Ascending aorta (tissue), 2 donors: ENCODE measurements around the gene CDH5. TPM values are rescaled to one million over a fixed set of nuclear protein-coding genes. Genes with fewer than 3 reads are reported as not detected.

Source experiments
- DNase-seq, 2 donors: peaks; one replicate each; pipeline ENCODE4 v3.0.0-alpha.2; 2019; ENCODE audit warnings: low spot score in 2 of 2
- H3K27ac ChIP-seq, 2 donors: fragments of 200-600 bp; sonication (generic); one replicate each; pipeline ENCODE4 v1.5.1; 2016 to 2017; ENCODE audit warnings: mild to moderate bottlenecking in 1 of 2
- H3K27me3 ChIP-seq: fragments of 200-600 bp; sonication (generic); one replicate; pipeline ENCODE4 v1.5.1; 2017
- H3K36me3 ChIP-seq, 2 donors: fragments of 200-600 bp; sonication (generic); one replicate each; pipeline ENCODE4 v1.5.1; 2016
- H3K4me1 ChIP-seq, 2 donors: fragments of 200-600 bp; sonication (generic); one replicate each; pipeline ENCODE4 v1.5.1; 2016 to 2017; ENCODE audit warnings: mild to moderate bottlenecking in 1 of 2
- H3K4me3 ChIP-seq, 2 donors: fragments of 200-600 bp; sonication (generic); one replicate each; pipeline ENCODE4 v1.5.1; 2016 to 2017; ENCODE audit warnings: mild to moderate bottlenecking in 1 of 2
- H3K9me3 ChIP-seq, 2 donors: fragments of 200-600 bp; sonication (generic); one replicate each; pipeline ENCODE4 v1.5.1; 2016
- intact Hi-C: fragments of 100-400 bp; cut with DNase I; formaldehyde crosslinking; loops from one replicate; pipeline ENCODE4 v1.15.1; 2023
- total RNA-seq: library from RNA; depleted of rRNA; stranded (reverse); fragments of >200 nt; gene quantifications from one replicate; pipeline ENCODE4 v1.1.0, GENCODE V29; 2016
- TF ChIP-seq, protein P1 (sequence below), 3 experiments: fragments of 200-600 bp in 2 of 3; fragments of 450-650 bp in 1 of 3; sonication (generic) in 2 of 3; IDR thresholded peaks; one replicate each; pipeline ENCODE4 v1.5.1; 2016 to 2019; ENCODE audit warnings: antibody characterized with exemption in 3 of 3, mild to moderate bottlenecking in 1 of 3, moderate library complexity in 1 of 3

CDH5 gene
- total RNA-seq, 1 donor from 2014 or later = 119 TPM

DNA sequence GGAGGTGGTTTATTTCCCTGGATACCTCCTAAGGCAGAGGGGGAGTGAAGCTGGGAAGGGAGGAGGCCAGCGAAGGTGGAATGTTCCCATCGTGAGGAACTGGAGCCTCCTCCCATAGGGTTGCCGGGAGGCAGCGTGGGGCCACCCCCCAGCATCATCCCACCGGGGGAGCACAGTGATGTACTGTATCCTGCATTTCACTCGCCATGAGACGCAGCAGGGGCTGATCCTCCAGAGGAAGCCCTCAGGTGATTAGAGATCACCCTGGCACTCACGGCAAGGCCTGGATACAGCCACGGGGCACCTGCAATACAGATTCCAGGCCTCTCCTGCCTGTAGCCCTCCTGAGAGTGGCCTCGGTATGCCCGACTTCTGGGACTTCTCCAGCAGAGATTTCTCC lies 35.1 kb downstream of the CDH5 start:
- Histone ChIP-seq H3K4me1 (peaks cover 0 to 5% of the 10 kb centered on the region in 2 donors), H3K9me3 (no peaks in the 10 kb centered on the region), H3K4me3 (no peak overlapping the region), H3K27me3 (no peaks in the 10 kb centered on the region), H3K27ac (peak overlapping the region; percentile 37 to 57), H3K36me3 (no peaks in the 10 kb centered on the region)
- peak in 1 of 2 donors; percentile 55 for DNase-seq
- TF ChIP-seq, protein P1, sequence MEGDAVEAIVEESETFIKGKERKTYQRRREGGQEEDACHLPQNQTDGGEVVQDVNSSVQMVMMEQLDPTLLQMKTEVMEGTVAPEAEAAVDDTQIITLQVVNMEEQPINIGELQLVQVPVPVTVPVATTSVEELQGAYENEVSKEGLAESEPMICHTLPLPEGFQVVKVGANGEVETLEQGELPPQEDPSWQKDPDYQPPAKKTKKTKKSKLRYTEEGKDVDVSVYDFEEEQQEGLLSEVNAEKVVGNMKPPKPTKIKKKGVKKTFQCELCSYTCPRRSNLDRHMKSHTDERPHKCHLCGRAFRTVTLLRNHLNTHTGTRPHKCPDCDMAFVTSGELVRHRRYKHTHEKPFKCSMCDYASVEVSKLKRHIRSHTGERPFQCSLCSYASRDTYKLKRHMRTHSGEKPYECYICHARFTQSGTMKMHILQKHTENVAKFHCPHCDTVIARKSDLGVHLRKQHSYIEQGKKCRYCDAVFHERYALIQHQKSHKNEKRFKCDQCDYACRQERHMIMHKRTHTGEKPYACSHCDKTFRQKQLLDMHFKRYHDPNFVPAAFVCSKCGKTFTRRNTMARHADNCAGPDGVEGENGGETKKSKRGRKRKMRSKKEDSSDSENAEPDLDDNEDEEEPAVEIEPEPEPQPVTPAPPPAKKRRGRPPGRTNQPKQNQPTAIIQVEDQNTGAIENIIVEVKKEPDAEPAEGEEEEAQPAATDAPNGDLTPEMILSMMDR (IDR thresholded peaks at IDR 0.05) = no peak
- intact Hi-C loops = no loop called here

DNA sequence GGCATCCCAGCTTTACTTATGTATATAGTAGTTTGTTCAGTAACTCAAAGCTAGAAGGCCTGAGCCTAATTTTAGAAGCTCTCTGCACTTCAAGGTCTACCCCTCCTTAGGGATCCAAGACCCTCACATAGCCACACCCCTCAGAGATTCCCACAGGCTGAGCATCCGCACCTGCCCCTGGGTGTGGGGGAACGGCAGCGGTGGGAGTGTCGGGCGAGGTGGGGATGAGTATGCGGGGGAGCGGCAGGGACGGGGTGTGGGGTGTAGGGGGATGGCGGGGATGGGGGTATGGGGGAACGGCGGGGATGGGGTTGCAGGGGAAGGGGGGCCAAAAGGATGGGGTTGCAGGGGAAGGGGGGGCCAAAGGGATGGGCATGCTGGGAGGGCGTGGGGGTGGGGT lies 35.7 kb downstream of the CDH5 start:
- DNase-seq = no peak
- no peaks in the 10 kb centered on the region for H3K36me3 ChIP-seq
- TF ChIP-seq, protein P1 (IDR thresholded peaks at IDR 0.05) = no peak
- no peaks in the 10 kb centered on the region for H3K27me3 ChIP-seq
- intact Hi-C loops = no loop called here
- H3K27ac ChIP-seq = no peak overlapping the region
- H3K9me3 ChIP-seq = no peaks in the 10 kb centered on the region
- H3K4me1 ChIP-seq = peaks cover 0 to 8% of the 10 kb centered on the region in 2 donors
- no peak overlapping the region for H3K4me3 ChIP-seq

DNA sequence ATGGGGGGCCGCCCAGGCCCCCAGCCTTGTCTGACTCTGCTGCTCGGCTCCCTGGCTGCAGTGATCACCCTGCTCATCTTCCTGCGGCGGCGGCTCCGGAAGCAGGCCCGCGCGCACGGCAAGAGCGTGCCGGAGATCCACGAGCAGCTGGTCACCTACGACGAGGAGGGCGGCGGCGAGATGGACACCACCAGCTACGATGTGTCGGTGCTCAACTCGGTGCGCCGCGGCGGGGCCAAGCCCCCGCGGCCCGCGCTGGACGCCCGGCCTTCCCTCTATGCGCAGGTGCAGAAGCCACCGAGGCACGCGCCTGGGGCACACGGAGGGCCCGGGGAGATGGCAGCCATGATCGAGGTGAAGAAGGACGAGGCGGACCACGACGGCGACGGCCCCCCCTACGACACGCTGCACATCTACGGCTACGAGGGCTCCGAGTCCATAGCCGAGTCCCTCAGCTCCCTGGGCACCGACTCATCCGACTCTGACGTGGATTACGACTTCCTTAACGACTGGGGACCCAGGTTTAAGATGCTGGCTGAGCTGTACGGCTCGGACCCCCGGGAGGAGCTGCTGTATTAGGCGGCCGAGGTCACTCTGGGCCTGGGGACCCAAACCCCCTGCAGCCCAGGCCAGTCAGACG lies 36.2 kb downstream of the CDH5 start:
- Histone ChIP-seq H3K9me3 (no peaks in the 10 kb centered on the region), H3K36me3 (no peaks in the 10 kb centered on the region), H3K27me3 (no peaks in the 10 kb centered on the region), H3K4me3 (no peak overlapping the region), H3K4me1 (peaks cover 0 to 8% of the 10 kb centered on the region in 2 donors), H3K27ac (no peak overlapping the region)
- intact Hi-C loops = no loop called here
- TF ChIP-seq, protein P1 (IDR thresholded peaks at IDR 0.05) = no peak
- peak in 1 of 2 donors; percentile 54 for DNase-seq

DNA sequence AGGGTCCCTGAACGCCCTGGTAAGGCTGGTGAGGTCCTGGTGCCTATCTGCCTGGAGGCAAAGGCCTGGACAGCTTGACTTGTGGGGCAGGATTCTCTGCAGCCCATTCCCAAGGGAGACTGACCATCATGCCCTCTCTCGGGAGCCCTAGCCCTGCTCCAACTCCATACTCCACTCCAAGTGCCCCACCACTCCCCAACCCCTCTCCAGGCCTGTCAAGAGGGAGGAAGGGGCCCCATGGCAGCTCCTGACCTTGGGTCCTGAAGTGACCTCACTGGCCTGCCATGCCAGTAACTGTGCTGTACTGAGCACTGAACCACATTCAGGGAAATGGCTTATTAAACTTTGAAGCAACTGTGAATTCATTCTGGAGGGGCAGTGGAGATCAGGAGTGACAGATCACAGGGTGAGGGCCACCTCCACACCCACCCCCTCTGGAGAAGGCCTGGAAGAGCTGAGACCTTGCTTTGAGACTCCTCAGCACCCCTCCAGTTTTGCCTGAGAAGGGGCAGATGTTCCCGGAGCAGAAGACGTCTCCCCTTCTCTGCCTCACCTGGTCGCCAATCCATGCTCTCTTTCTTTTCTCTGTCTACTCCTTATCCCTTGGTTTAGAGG lies 37.1 kb downstream of the CDH5 start:
- Histone ChIP-seq H3K9me3 (no peaks in the 10 kb centered on the region), H3K27me3 (no peaks in the 10 kb centered on the region), H3K4me3 (no peak overlapping the region), H3K27ac (no peak overlapping the region), H3K4me1 (peaks cover 0 to 8% of the 10 kb centered on the region in 2 donors), H3K36me3 (no peaks in the 10 kb centered on the region)
- intact Hi-C loops = no loop called here
- peak in 1 of 2 donors; percentile 50 for DNase-seq
- TF ChIP-seq, protein P1 (IDR thresholded peaks at IDR 0.05) = no peak

DNA sequence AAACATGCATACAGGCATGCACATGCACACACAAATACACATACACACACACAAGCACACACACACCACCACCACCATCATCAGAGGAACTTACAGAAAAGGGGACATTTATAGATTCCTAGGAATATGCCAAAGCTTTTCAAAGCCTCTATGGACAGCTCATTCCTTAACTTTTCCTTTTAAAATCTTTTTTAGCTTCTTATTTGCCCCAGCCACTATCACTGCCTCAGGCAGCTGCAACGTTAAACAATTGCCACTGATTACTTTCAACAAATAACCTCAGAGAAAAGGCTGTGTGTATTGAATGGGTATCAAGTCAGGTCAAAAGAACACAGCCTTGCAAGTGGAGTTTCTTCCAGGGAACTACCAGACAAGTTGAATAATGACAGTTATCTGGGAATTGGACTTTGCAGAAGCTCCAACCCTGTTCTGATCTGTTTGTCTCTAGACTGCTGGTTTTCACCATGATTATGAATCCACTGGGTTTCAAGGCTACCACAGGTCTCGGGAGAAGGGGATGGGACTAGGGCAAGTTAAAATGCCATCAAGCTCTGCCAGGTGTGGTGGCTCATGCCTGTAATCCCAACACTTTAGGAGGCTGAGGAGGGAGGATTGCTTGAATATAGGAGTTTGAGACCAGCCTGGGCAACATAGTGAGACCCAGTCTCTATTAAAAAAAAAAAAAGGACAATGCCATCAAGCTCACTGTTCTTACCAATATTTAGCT lies 38.7 kb downstream of the CDH5 start:
- Histone ChIP-seq H3K27me3 (no peaks in the 10 kb centered on the region), H3K4me3 (no peak overlapping the region), H3K27ac (no peak overlapping the region), H3K4me1 (peaks cover 0 to 8% of the 10 kb centered on the region in 2 donors), H3K36me3 (no peaks in the 10 kb centered on the region), H3K9me3 (no peaks in the 10 kb centered on the region)
- DNase-seq = no peak
- intact Hi-C loops = no loop called here
- TF ChIP-seq, protein P1 (IDR thresholded peaks at IDR 0.05) = no peak
